ENCODE data around the gene CD6.

The CD6 gene

GRCh38 chr11:61041755-61042518, 70.5 kb downstream of the CD6 start:
- in situ Hi-C loops (cut with MboI; ENCODE audit: low pct_unique_long_range_greater_than_20kb, low sequenced_read_pairs): no loop called here

GRCh38 chr11:61042537-61042936, 71.1 kb downstream of the CD6 start:
- DNase-seq: no peak
- in situ Hi-C loops (cut with MboI; ENCODE audit: low pct_unique_long_range_greater_than_20kb, low sequenced_read_pairs): no loop called here

More at GRCh38 chr11:61041755-61042518, 70.5 kb downstream of the CD6 start:
- peak; percentile 77 for DNase-seq

- in situ Hi-C loops (cut with MboI; ENCODE audit: low pct_unique_long_range_greater_than_20kb, low sequenced_read_pairs): no loop called here
- no peak for DNase-seq
Observed at GRCh38 chr11:61042961-61043540, 71.6 kb downstream of the CD6 start.

- DNase-seq: no peak
- in situ Hi-C loops (cut with MboI; ENCODE audit: low pct_unique_long_range_greater_than_20kb, low sequenced_read_pairs): no loop called here
Observed at GRCh38 chr11:61045271-61045670, 73.8 kb downstream of the CD6 start.

GRCh38 chr11:61046833-61047232, 75.4 kb downstream of the CD6 start:
- DNase-seq: no peak

GRCh38 chr11:61048368-61049062, 77.0 kb downstream of the CD6 start:
- in situ Hi-C loops (cut with MboI; ENCODE audit: low pct_unique_long_range_greater_than_20kb, low sequenced_read_pairs): no loop called here
- no peak for DNase-seq

More at GRCh38 chr11:61046833-61047232, 75.4 kb downstream of the CD6 start:
- in situ Hi-C loops (cut with MboI; ENCODE audit: low pct_unique_long_range_greater_than_20kb, low sequenced_read_pairs): no loop called here

- DNase-seq: no peak
- in situ Hi-C loops (cut with MboI; ENCODE audit: low pct_unique_long_range_greater_than_20kb, low sequenced_read_pairs): no loop called here
Observed at GRCh38 chr11:61049063-61049377, 77.5 kb downstream of the CD6 start.

- in situ Hi-C loops (cut with MboI; ENCODE audit: low pct_unique_long_range_greater_than_20kb, low sequenced_read_pairs): no loop called here
- DNase-seq: peak; percentile 28
Observed at GRCh38 chr11:61049859-61050258, 78.4 kb downstream of the CD6 start.

GRCh38 chr11:61052182-61052972, 80.9 kb downstream of the CD6 start:
- in situ Hi-C loops (cut with MboI; ENCODE audit: low pct_unique_long_range_greater_than_20kb, low sequenced_read_pairs): no loop called here
- no peak for DNase-seq

- DNase-seq: no peak
- in situ Hi-C loops (cut with MboI; ENCODE audit: low pct_unique_long_range_greater_than_20kb, low sequenced_read_pairs): no loop called here
Observed at GRCh38 chr11:61053191-61053590, 81.7 kb downstream of the CD6 start.

GRCh38 chr11:61054513-61054912, 83.0 kb downstream of the CD6 start:
- DNase-seq: no peak
- in situ Hi-C loops (cut with MboI; ENCODE audit: low pct_unique_long_range_greater_than_20kb, low sequenced_read_pairs): no loop called here

GRCh38 chr11:61054927-61055562, 83.6 kb downstream of the CD6 start:
- in situ Hi-C loops (cut with MboI; ENCODE audit: low pct_unique_long_range_greater_than_20kb, low sequenced_read_pairs): no loop called here
- DNase-seq: no peak

- in situ Hi-C loops (cut with MboI; ENCODE audit: low pct_unique_long_range_greater_than_20kb, low sequenced_read_pairs): no loop called here
- DNase-seq: no peak
Observed at GRCh38 chr11:61055776-61056175, 84.3 kb downstream of the CD6 start.

GRCh38 chr11:61056571-61056970, 85.1 kb downstream of the CD6 start:
- in situ Hi-C loops (cut with MboI; ENCODE audit: low pct_unique_long_range_greater_than_20kb, low sequenced_read_pairs): no loop called here

GRCh38 chr11:61056981-61057380, 85.5 kb downstream of the CD6 start:
- no peak for DNase-seq
- in situ Hi-C loops (cut with MboI; ENCODE audit: low pct_unique_long_range_greater_than_20kb, low sequenced_read_pairs): no loop called here

More at GRCh38 chr11:61056571-61056970, 85.1 kb downstream of the CD6 start:
- no peak for DNase-seq

GRCh38 chr11:61057615-61058014, 86.1 kb downstream of the CD6 start:
- in situ Hi-C loops (cut with MboI; ENCODE audit: low pct_unique_long_range_greater_than_20kb, low sequenced_read_pairs): no loop called here
- DNase-seq: no peak

GRCh38 chr11:61058583-61059259, 87.2 kb downstream of the CD6 start:
- in situ Hi-C loops (cut with MboI; ENCODE audit: low pct_unique_long_range_greater_than_20kb, low sequenced_read_pairs): no loop called here
- DNase-seq: no peak

GRCh38 chr11:61059260-61059752, 87.8 kb downstream of the CD6 start:
- no peak for DNase-seq
- in situ Hi-C loops (cut with MboI; ENCODE audit: low pct_unique_long_range_greater_than_20kb, low sequenced_read_pairs): no loop called here
